Fibroblast of skin of left quadriceps (primary cell): Measurements from ENCODE around the gene MLXIP.
A peak's percentile ranks its signal among the peaks of the same experiment; 100 is the strongest.
"Not testable (repeated sequence)": the region's sequence is repeated elsewhere in the genome, so short reads cannot be mapped to it uniquely, and the experiment has no call there.

Experiments used
- DNase-seq, 2 experiments: peaks; one replicate each; pipeline ENCODE4 v3.0.0-alpha.2; 2013; ENCODE audit warnings: low read depth in 2 of 2

Gene MLXIP

DNA sequence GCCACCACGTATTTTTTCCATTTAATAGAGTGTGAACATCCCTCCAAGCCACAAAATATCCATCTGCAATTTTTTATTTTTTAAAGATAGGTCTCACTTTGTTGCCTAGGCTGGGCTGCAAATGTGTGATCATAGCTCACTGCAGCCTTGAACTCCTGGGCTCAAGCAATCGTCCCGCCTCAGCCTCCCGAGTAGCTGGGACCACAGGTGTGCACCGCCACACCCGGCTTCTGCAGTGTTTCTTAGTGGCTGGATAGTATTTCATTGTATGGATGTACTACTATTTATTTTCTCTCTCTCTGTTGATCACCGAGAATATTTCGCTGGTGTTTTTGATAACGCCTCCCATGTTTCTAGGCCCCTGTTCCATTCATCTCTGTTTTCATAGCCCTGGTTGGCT lies 17.5 kb downstream of the MLXIP start:
- DNase-seq: no peak

DNA sequence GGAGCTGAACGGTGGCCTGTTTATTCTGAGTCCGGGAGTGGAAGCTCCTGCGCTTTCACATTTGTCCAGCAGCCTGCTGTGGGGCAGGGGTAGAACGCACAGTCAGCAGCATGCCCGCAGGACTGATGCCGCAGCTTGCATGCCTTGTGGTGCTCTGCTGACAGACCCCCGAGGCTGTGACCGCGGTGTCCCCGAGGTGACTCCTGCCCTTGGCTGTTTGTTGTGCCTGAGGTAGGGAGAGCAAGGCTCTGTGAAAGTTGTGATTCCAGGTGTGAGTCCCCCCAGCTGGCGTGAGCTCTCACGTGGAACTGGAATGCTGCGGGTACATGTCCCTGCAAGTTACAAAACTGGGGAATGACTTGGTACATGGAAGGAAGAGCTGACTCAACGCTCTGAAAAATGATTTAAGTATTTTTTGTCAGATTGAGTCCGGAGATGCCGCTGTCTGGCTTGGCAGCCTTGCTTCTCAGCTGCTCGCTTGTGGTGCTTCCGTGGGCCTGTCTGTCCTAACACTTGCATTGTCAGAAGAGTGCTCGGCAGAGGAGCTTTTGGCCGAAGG lies 18.1 kb downstream of the MLXIP start:
- DNase-seq: no peak

DNA sequence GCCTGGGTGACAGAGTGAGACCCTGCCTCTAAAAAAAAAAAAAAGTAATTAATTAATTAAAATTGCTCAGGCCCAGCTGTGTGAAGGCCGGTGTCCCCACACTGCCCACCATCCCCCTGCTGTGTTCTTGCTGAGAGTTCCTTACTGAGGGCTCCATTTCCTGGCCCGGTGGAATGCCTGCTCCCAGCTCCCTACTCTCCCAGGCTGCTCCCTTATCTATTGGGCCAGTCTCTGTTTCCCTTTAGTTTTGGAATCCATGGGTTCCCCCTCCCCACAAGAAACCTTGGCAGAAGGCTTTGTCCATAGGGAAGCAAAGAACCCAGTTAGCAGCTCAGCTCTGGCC lies 19.0 kb downstream of the MLXIP start:
- DNase-seq: no peak

DNA sequence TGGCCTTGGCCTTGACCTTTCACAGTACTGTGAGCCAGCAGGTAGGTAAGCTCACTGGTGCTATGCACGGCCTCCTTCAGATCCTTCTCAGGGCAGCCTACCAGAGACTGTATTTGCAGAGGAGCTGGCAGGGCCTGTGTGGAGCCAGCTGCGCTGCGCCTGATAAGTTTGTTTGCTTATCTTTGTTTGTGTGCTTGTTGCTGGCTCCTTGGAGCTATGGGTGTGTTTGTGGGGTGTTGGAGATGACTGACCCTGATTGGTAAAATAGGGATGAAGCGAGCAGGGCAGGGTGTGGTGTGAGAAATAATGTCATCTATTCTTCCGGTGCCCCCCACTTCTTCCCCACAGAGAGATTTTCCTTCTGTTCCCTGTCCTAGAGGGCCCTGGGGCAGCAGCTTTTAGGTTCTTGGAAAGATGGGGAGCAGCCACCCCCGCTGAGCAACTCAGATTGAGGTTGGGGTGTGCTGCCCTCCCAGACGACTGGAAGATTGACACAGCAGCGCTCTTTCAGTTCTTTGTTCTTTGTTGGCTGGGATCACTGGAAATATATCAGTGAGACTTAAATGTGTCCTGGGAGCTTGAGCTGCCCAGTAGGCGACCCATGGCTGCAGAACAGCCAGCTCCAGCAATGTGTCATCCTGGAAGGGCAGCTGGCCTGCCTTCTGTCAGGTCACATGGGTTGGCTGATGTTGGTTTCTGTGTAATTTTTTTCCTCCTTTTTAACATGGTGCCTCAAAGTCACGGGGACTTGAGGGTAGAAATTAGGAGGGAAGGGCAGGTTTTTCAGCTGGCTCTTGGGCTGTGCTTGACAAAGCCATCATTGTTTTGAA lies 19.6 kb downstream of the MLXIP start:
- no peak for DNase-seq

DNA sequence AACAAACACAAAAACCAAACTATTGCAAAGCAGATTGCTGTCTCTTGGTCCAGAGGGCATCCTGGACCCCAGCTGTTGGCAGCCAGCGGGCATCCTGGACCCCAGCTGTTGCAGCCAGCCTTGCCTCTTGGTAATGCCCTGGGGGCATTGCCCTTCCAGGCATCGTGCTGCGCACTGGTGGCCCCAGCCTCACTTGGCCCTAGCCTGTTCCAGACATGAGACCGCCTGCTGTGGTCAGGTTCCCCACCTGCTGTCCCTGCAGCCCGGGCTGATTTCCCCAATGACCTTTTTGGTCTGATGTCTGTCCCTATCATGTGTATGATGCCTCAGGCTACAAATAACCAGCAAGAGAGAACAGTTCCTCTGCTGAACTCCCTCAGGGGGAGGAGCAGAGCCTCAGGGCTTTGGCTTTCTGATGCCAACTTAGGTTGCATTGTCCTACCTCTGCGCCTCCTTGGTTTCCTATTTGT lies 20.8 kb downstream of the MLXIP start:
- no peak for DNase-seq

DNA sequence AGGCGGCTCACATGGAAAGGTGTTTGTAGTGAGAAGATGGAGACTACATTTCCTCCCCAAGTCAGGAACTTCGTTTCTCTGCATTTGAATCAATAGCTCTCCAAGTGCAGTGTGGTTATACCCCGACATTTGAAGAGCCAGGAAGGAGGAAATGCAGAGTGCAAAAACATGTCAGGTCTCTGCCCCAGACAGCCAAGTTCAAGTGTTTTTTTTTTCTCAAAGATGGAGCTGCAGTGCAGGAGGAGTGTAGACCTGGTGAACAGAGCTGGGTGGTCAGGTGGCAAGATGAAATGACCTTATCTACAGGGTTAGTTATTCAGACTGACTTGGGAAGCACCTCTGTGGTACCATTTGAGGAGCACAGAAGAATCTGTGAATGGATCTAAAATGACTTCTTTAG lies 21.3 kb downstream of the MLXIP start:
- no peak for DNase-seq

DNA sequence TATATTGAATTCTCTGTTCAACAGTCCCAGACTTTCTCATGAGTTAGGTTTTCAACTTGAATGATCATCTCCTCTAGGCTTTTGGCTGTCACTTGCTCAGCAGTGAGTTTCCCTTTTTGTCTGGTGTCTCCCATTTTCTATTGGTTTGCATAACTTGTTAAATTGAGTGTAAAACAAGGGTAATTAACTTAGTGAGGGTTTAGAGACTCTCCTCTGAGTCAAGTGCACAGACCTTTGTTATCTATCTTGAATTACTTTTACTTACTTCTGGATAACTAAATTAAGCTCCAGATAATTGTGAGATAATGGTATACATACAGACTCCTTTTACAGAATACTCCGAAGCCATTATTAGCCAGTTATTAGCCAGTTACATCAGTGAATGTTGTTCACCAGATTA lies 22.0 kb downstream of the MLXIP start:
- no peak for DNase-seq

DNA sequence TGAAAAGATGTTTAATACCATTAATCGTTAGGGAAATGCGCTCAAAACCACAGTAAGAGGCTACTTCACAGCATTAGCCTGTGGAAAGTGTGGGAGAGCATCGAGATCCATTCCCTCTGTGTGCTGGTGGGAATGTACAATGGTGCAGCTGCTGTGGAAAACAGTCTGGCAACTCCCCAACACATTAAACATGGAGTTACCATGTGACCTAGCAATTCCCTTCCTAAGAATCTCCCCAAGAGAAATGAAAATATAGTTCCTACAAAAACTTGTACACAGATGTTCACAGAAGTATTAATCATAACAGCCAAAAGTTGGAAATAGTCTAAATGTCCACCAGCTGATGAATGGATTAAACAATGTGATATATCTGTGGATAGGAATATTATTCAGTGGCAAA lies 23.8 kb downstream of the MLXIP start:
- DNase-seq: no peak

DNA sequence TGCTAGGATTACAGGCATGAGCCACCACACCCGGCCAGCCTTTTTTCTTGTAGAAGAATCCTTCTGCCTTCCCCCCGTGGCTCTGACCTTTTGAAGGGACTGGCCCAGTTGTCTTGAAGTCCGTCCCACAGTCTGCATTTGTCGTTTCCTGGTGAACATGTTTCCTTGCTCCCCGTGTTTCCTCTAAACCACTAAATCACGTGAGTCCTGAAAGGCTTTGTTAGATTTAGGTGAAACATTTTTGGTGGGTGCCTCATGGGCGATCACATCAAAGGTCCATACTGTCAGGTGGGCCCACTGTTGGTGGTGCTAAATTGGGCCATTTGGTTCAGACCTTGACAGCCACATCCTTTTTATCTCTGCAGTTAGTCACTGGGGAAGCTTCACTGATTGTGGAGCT lies 26.3 kb downstream of the MLXIP start:
- DNase-seq: no peak

DNA sequence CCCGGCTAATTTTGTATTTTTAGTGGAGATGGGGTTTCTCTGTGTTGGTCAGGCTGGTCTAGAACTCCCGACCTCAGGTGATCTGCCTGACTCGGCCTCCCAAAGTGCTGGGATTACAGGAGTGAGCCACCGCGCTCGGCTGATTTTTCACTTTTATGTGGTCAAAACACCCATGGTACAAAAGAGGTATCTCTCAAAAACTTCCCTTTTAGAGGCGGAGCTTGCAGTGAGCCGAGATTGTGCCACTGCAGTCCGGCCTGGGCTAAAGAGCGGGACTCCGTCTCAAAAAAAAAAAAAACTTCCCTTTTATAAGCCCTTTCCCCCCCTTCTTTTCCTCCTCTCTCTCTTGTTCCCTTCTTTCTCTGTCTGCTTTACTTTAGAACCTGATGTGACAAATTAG lies 26.9 kb downstream of the MLXIP start:
- DNase-seq: not testable (repeated sequence)

DNA sequence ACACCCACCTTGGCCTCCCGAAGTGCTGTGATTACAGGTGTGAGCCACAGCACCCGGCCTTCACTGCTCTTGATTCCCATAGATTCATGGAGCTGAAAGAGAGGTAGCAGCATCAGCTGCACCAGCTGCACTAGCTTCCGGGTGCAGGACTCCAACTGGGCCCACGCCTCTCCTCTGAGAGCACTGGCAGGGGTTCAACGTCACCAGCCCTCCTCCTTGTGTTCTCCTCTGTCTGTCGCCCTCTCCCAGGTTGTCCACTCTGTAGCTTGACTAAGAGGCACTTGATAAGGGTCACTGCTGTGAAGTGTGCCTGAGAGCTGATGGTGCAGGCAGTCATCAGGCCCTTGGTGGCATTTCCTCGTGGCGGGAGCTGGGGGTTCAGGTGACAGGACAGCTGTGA lies 28.3 kb downstream of the MLXIP start:
- DNase-seq: no peak

DNA sequence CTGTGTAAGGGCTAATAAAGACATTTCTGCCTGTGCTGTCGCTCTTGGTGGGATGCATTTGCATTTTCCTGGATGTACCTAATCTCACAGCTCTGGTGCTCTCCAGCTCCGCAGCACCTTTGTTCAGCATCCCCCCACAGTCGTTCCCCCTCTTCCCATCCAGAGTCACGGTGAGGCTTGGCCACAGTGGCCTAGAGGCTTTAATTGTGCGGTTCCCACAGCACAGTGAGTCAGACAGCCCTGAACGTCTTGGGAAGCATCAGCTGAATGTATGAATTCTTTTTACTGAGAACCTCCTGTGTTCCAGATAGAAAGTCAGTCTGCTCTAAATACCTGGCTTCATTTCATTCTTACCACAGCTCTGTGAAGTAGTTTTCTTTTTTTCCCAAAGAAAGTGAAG lies 28.7 kb downstream of the MLXIP start:
- DNase-seq: no peak

DNA sequence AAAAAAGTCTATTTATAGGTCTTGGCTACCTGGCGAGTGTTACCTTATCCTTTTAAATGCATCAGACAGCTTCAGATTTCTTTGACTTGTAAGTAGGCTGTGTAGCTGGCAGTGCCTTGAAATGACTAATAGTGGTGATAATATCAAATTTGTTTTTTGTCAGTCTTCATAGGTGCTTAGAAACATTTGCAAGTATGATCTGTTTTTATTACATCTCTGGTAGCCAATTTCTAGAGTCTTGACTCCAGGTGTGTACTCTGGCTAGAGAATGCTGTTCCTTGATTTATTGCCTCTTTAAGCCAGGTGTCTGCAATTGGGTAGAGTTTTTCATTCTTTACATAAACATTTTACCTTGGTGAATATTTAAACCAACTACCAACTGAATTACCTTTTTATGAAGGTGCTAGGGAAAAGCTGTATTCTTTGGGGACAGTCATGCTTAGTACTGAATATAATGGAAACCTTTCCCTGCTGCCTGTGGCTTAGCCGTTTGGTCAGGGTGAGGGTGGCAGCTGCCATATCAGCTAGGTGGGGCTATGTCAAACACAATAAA lies 32.6 kb downstream of the MLXIP start:
- no peak for DNase-seq

DNA sequence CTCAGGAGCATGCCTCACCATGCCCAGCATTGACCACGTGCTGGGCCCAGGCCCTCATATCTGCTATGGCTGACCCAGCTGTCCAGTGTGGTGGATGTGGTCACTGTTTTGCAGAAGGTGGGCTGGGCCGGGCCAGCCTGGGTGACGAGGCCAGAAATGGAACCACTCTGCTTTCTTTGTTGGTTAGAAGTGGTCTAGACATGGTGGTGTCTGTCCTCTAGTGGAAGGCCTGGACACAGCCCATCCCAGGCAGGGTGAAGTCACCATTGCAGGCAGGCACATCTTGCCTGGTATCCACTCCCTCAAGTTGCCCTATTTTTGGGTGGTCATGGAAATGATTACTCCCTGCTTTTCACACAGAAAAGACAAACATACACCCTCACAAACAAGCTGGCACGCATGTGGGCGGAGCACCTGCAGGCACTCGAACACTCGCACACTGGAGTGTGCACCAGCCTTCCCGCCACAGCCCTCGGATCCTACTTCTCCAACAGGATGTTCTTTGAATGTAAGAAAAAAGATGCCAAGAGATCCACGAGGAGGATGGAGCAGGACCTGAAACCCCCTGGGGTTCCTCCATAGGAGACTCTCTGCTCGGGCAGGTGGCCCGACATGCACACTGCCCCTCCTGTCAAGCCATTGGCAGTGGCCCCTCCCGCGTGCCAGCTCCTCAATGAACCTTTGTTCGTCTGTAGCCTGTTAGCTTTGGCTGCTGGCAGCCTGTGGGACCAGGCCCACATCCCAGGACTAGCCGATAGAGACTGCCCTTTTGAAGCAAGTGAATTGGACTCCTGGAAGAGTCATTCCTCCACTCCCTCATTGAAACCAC lies 38.4 kb downstream of the MLXIP start:
- no peak for DNase-seq

DNA sequence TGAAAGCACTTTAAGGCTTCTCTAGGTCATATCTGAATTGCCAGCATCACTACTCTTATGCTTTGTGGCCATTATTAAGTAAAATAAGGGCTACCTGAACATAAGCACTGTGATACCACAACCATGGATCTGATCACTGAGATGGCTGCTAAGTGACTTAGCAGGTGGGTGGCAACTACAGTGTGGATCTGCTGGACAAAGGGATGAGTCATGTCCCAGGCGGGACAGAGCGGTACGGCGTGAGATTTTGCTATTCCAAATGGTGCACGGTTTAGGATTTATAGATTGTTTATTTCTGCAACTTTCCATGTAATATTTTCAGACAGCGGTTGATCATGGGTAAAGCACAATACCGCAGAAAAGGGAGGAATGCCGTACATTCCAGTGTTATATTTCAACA lies 39.4 kb downstream of the MLXIP start:
- no peak for DNase-seq

DNA sequence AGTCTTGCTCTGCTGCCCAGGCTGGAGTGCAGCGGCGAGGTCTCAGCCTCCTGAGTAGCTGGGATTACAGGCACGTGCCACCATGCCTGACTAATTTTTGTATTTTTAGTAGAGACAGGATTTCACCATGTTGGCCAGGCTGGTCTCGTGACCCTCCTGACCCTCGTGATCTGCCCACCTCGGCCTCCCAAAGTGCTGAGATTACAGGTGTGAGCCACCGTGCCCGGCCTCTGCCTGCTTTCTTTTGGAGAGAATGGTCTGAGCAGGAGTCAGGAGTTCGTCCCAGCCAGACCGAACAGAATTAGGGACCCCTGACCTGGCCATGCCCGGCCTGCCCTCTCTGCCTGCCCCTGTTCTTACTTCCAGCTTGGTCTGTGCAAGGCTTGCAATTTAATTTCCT lies 42.8 kb downstream of the MLXIP start:
- not testable (repeated sequence) for DNase-seq

DNA sequence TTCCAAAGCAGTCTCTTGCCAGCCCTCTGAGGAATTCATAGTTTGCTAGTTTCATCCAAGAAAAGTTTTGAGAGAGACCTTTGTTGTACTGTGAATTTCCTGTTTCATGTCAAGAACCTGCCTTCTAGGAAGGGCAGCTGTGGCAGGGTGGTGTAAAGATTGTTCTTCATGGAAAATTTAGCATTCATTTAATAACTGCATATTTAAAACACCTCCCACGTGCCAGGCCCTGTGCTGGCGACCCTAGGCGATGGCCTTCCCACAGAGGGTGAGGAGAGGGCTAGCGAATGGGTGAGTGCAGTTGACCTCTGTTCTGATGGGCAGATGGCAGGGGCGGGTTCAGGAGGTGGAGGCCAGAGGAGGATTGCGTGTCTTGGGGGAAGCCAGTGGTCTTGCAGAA lies 43.2 kb downstream of the MLXIP start:
- DNase-seq: no peak

DNA sequence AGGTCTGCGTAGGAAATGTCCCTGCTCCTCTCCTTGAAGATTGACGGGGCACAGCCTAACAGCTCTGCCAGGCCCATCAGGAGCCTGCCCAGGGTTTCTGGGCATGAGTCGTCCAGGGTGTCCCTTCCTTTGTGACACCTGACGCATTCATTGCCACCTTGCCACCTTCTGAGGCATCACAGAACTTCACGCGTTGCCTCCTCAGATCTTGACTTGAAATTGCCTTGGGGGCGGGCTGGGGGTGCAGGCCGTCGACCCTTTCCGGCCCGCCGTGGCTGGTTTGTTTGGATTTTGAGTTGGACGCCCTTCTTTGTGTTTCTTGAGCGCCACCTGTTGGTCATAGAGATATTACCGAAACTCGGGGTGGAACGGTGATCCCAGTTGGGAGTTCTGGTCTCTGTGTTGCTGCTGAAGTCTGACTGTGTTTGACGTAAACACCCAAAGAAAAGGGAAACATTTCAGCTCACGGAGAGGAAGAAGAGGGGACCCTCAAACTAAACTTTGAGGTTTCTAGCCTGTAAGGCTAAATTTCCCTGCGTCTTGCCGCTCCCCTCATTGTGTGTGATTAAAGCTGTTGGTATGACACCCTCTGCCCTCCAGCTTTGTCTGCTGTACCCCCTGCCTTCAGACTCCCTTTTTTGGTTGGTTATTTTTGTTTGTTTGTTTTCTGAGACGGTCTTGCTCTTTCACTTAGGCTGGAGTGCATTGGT lies 44.6 kb downstream of the MLXIP start:
- DNase-seq: peak; percentile 37 to 40

DNA sequence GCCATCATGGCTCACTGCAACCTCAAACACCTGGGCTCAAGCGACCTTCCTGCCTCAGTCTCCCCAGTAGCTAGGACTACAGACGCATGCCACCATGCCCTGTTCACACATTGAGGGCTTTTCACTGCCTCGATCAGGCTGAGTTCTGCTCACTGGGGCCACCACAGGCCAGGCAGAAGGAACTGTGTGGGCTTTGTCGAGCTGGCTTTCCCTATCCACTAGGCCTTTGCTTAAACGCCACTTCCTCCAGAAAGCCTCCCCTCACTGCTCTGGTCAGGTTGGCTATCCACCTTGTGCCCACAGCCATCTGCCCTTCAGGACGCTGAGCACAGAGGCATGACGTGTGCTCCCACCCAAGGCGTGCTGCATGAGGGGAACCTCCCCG lies 45.2 kb downstream of the MLXIP start:
- DNase-seq: no peak

DNA sequence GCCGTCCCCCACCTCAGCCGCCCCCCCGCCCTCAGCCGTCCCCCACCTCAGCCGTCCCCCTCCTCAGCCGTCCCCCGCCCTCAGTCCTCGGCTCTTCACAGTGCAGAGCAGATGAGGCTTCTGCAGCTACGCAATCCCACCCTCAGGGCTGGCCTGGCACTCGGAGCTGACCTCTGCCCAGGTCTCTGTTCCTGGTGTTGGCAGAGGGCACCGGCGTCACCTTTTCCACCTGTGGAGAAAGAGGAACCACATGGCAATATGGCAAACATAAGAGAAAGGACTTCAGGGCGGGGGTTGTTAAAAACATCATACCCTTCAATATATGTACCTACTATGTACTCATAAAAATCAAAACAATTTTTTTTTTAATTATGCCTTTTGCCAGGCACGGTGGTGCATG lies 45.8 kb downstream of the MLXIP start:
- no peak for DNase-seq

DNA sequence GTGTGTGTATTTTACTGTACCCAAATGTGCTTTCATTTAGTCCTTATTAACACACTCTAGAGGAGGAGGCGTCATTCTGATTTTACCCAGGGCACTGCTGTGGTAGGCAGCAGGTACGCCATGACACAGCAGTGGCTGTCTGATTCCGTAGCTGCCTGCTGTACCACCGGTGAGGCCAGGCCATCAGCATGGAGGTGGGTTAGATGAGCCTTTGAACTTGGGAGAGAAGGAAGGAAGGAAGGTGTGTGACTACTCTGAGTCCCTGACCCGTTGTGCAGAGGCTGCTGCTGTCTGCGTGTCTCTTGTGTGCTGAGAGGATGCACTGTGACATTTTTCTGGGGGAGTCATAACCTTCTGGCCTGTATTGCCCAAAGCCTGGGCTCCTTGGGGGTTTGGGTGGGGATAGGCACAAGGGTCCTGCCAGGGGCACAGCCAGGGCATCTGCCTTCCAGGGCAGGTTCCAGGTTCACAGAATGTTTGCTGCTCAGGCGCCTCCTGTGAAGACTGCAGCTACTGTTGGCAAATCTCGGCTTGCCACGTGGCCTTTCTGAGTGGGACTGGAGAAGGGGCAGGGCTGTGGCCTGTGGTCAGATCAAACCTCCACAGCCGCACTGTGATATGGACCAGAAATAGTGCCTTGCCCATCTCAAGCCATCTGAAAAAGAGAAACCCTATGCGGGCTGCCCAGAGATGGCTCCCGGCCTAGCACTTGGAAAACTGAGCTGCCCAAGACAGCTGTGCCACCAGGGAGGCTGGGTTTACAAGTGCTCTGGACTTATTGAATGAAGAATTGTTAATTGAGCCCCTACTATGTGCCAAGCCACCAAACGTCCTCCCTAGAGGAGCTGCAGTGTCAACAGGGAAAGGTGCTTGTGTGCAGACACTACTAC lies 47.1 kb downstream of the MLXIP start:
- no peak for DNase-seq
